HEK293 (cell line): Measurements from ENCODE around the gene GRAMD4.

Experiments
- CTCF ChIA-PET: fragments of 350-600 bp; formaldehyde crosslinking; extraction: SDS; loops from one replicate; lab custom pipeline; 2021; ENCODE audit warnings: antibody characterized with exemption; lab: Yijun Ruan, JAX
- POLR2A ChIA-PET: fragments of 300-600 bp; formaldehyde crosslinking; extraction: SDS; loops from one replicate; lab custom pipeline; 2020; ENCODE audit warnings: antibody characterized with exemption, inconsistent platforms; lab: Yijun Ruan, JAX
- H3K27ac ChIP-seq: fragments of 200-500 bp; sonication (Bioruptor generic); 2 replicates; pipeline ENCODE4 v1.5.1; 2014; ENCODE audit warnings: low read depth, low read length, control low read depth, inconsistent platforms; ENCODE audit errors: extremely low read depth
- H3K36me3 ChIP-seq, 2 experiments: fragments of 200-500 bp in 1 of 2; sonication (Bioruptor generic) in 1 of 2; 1 replicate in 1 of 2; 2 replicates in 1 of 2; pipeline ENCODE4 v1.5.1; 2014 to 2017; ENCODE audit warnings: inconsistent platforms in 2 of 2, low read length in 2 of 2; ENCODE audit not compliant: control insufficient read depth in 2 of 2, insufficient read depth in 1 of 2
- H3K4me1 ChIP-seq: fragments of 200-500 bp; sonication (Bioruptor generic); 2 replicates; pipeline ENCODE4 v1.5.1; 2014; ENCODE audit warnings: mild to moderate bottlenecking, low read length, inconsistent platforms; ENCODE audit not compliant: control insufficient read depth, insufficient read depth
- H3K4me3 ChIP-seq: 2 replicates; pipeline ENCODE4 v1.5.1; 2011; ENCODE audit warnings: low read depth, mild to moderate bottlenecking, control low read depth, low read length, moderate library complexity
- H3K9me3 ChIP-seq: fragments of 200-500 bp; sonication (Bioruptor generic); 2 replicates; pipeline ENCODE4 v1.5.1; 2014; ENCODE audit warnings: low read depth, low read length, inconsistent platforms; ENCODE audit not compliant: control insufficient read depth, insufficient read depth
- KLF1 ChIP-seq: fragments of 450-650 bp; formaldehyde crosslinking; IDR thresholded peaks from 2 replicates; pipeline ENCODE4 v1.5.1; 2016; ENCODE audit warnings: missing biosample characterization, missing genetic modification characterization
- ZFP37 ChIP-seq: fragments of 450-650 bp; formaldehyde crosslinking; IDR thresholded peaks from 2 replicates; pipeline ENCODE4 v1.5.1; 2016; ENCODE audit warnings: missing biosample characterization, missing genetic modification characterization
- ZIC2 ChIP-seq: fragments of 450-650 bp; formaldehyde crosslinking; IDR thresholded peaks from 2 replicates; pipeline ENCODE4 v1.5.1; 2016; ENCODE audit warnings: missing biosample characterization, missing genetic modification characterization
- ZNF266 ChIP-seq: fragments of 450-650 bp; formaldehyde crosslinking; IDR thresholded peaks from 2 replicates; pipeline ENCODE4 v1.5.1; 2016; ENCODE audit warnings: missing biosample characterization, missing genetic modification characterization, low read depth
- ZXDB ChIP-seq: fragments of 450-650 bp; formaldehyde crosslinking; IDR thresholded peaks from 2 replicates; pipeline ENCODE4 v1.5.1; 2016; ENCODE audit warnings: missing biosample characterization, missing genetic modification characterization
- TF ChIP-seq, protein P1 (sequence below): fragments of 450-650 bp; formaldehyde crosslinking; IDR thresholded peaks from 2 replicates; pipeline ENCODE4 v1.5.1; 2016; ENCODE audit warnings: missing biosample characterization, missing genetic modification characterization
- TF ChIP-seq, protein P2 (sequence below): fragments of 450-650 bp; formaldehyde crosslinking; optimal IDR thresholded peaks from 2 replicates; pipeline ENCODE3; 2016; ENCODE audit warnings: missing biosample characterization, mild to moderate bottlenecking, missing genetic modification characterization
- TF ChIP-seq, protein P3 (sequence below): fragments of 450-650 bp; formaldehyde crosslinking; IDR thresholded peaks from 2 replicates; pipeline ENCODE4 v1.5.1; 2016; ENCODE audit warnings: missing biosample characterization, missing genetic modification characterization
- TF ChIP-seq, protein P4 (sequence below): fragments of 450-650 bp; formaldehyde crosslinking; IDR thresholded peaks from 2 replicates; pipeline ENCODE4 v1.5.1; 2016; ENCODE audit warnings: missing biosample characterization, missing genetic modification characterization

The GRAMD4 gene

DNA sequence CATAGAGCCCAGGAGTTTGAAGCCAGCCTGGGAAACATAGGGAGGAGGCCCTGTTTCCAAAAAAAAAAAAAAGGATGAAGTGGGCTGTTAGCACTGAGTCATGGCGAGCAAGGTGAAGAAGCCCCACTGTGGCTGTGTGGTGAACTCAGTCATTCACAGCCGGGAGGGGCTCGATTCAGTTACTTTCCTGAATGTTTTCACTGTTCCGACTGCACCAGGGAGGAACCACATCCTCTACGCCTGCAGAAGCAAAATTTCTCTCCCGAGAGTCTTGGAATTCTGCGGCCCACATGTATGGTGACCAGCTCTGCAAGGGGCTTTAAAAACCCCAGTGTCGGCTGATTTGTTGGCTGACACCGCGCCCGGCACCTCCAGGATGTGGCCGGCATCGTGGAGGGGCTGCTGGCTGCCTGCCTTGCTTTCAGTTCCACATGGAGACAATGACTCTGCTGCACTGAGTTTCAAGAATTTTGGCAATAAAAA lies 27.8 kb upstream of the GRAMD4 start:
- no peaks in the 10 kb centered on the region for H3K36me3 ChIP-seq
- H3K4me3 ChIP-seq = no peak overlapping the region
- ChIA-PET POLR2A (interaction anchor here (0.7 kb wide), 1 partner anchor 147 kb away, joined by 3 read pairs; no protein-coding TSS in a partner anchor), CTCF (no interaction called here)
- no peaks in the 10 kb centered on the region for H3K4me1 ChIP-seq
- no peaks in the 10 kb centered on the region for H3K9me3 ChIP-seq
- no peak overlapping the region for H3K27ac ChIP-seq
- TF ChIP-seq, protein P1, sequence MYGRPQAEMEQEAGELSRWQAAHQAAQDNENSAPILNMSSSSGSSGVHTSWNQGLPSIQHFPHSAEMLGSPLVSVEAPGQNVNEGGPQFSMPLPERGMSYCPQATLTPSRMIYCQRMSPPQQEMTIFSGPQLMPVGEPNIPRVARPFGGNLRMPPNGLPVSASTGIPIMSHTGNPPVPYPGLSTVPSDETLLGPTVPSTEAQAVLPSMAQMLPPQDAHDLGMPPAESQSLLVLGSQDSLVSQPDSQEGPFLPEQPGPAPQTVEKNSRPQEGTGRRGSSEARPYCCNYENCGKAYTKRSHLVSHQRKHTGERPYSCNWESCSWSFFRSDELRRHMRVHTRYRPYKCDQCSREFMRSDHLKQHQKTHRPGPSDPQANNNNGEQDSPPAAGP (tag by site-specific recombination) = peak; percentile 25; the same call in 1 of the 2 replicates
- TF ChIP-seq ZIC2 = peak; percentile 69
- TF ChIP-seq, protein P2, sequence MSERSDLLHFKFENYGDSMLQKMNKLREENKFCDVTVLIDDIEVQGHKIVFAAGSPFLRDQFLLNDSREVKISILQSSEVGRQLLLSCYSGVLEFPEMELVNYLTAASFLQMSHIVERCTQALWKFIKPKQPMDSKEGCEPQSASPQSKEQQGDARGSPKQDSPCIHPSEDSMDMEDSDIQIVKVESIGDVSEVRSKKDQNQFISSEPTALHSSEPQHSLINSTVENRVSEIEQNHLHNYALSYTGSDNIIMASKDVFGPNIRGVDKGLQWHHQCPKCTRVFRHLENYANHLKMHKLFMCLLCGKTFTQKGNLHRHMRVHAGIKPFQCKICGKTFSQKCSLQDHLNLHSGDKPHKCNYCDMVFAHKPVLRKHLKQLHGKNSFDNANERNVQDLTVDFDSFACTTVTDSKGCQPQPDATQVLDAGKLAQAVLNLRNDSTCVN (tag by site-specific recombination) = no peak

DNA sequence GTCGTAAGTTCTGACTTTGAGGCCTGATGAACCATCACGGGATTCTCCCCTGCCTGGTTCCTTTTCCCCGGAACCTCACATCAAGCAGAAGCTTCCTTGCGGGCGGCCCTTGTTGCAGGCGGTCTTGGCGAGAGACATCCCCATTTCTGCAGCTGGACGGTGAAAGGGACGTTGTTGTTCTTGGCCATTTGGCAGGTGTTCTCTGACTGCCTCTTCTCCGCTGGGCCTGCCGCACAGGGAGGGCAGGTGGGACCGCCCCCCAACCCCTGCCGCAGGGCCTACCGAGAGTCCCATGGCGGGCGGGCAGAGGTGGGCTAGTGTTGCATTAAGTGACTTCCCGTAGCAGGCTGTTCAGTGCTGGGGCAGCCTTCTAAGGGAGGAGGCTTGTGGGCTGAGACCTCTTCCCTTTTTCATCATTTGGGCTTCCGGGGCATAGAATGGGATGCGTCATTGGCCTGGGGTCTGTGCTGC lies 26.9 kb upstream of the GRAMD4 start:
- Histone ChIP-seq H3K4me3 (no peak overlapping the region), H3K9me3 (no peaks in the 10 kb centered on the region), H3K4me1 (no peaks in the 10 kb centered on the region), H3K36me3 (no peaks in the 10 kb centered on the region), H3K27ac (no peak overlapping the region)
- TF ChIP-seq, protein P3, sequence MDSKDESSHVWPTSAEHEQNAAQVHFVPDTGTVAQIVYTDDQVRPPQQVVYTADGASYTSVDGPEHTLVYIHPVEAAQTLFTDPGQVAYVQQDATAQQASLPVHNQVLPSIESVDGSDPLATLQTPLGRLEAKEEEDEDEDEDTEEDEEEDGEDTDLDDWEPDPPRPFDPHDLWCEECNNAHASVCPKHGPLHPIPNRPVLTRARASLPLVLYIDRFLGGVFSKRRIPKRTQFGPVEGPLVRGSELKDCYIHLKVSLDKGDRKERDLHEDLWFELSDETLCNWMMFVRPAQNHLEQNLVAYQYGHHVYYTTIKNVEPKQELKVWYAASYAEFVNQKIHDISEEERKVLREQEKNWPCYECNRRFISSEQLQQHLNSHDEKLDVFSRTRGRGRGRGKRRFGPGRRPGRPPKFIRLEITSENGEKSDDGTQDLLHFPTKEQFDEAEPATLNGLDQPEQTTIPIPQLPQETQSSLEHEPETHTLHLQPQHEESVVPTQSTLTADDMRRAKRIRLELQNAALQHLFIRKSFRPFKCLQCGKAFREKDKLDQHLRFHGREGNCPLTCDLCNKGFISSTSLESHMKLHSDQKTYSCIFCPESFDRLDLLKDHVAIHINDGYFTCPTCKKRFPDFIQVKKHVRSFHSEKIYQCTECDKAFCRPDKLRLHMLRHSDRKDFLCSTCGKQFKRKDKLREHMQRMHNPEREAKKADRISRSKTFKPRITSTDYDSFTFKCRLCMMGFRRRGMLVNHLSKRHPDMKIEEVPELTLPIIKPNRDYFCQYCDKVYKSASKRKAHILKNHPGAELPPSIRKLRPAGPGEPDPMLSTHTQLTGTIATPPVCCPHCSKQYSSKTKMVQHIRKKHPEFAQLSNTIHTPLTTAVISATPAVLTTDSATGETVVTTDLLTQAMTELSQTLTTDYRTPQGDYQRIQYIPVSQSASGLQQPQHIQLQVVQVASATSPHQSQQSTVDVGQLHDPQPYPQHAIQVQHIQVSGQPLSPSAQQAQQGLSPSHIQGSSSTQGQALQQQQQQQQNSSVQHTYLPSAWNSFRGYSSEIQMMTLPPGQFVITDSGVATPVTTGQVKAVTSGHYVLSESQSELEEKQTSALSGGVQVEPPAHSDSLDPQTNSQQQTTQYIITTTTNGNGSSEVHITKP = no peak
- CTCF ChIA-PET = no interaction called here
- POLR2A ChIA-PET = no interaction called here

DNA sequence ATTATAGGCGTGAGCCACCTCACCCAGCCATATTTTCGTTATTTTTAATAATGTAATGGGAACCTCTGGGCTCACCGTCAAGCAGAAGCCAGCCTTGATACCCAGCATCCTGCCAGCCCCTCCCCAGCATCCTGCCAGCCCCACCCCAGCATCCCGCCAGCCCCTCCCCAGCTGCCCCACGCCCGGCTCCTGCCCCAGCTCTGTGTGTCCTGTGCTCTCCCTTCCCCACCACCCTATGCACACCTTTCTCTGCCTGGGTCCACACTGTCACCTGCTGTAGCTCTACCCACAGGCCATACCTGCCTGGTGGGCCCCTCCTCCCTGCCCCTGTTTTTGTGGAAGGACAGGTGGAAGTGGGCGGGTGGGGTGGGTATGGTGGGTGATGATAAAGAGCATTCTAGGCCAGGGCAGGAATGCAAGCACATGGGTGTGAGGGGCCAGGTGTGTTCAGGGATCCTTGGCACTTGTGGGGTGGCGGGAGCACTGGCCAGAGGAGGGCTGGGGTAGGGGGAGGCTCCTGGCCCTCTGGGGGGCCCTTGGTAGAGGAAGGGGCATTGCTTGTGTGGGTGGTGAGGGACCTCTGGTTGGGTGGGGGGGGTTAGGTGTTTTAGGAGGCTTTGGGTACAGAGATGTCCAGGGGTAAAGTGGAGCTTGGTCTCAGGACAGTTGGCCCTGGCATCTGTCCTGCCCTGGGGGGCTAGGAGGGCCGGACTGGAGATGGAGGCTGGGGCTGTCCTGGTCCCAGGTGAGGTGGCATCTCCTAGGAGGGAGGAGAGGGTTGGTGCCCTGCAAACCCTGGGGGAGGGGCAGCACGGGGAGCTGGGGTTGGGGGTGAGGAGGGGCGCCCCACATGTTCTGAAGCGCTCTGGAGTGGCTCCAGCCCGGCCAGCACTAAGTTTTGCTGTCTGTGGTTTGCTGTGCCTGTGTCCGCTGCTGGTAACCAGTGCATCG lies 25.9 kb upstream of the GRAMD4 start:
- TF ChIP-seq ZNF266 (tag by site-specific recombination) = no peak
- TF ChIP-seq ZXDB (tag by site-specific recombination) = no peak
- TF ChIP-seq ZFP37 (tag by site-specific recombination) = no peak
- peak; percentile 60 for TF ChIP-seq KLF1 (tag by site-specific recombination)
- TF ChIP-seq, protein P4, sequence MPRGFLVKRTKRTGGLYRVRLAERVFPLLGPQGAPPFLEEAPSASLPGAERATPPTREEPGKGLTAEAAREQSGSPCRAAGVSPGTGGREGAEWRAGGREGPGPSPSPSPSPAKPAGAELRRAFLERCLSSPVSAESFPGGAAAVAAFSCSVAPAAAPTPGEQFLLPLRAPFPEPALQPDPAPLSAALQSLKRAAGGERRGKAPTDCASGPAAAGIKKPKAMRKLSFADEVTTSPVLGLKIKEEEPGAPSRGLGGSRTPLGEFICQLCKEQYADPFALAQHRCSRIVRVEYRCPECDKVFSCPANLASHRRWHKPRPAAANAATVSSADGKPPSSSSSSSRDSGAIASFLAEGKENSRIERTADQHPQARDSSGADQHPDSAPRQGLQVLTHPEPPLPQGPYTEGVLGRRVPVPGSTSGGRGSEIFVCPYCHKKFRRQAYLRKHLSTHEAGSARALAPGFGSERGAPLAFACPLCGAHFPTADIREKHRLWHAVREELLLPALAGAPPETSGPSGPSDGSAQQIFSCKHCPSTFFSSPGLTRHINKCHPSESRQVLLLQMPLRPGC (tag by site-specific recombination) = no peak
- H3K36me3 ChIP-seq = no peaks in the 10 kb centered on the region
- no peak overlapping the region for H3K27ac ChIP-seq
- POLR2A ChIA-PET = no interaction called here
- H3K4me1 ChIP-seq = no peaks in the 10 kb centered on the region
- CTCF ChIA-PET = no interaction called here
- no peaks in the 10 kb centered on the region for H3K9me3 ChIP-seq
- H3K4me3 ChIP-seq = no peak overlapping the region
